ENCODE measurements around the gene TPK1.

Gene TPK1

DNA sequence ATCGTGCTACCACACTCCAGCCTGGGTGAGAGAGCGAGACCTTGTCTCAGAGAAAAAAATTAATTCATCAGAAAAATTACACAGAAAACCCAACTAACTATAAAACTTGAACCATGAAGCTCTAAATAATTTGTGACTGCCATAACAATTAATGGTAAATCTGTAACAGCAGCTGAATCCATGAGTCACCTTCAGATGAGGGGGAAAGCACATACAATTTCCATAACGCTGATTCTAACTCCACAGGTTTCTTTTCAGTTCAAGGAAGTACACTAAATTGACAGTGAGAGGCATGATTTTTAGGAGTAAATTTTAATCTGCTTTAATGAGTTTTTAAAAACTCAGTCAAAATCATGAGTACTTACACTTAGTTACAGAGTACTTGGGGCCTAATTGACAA, 312.2 kb downstream of the TPK1 start:
- DNase-seq: no peak

- DNase-seq: no peak
Measured at GRCh38 chr7:144519925-144520324, 315.9 kb downstream of the TPK1 start.

DNA sequence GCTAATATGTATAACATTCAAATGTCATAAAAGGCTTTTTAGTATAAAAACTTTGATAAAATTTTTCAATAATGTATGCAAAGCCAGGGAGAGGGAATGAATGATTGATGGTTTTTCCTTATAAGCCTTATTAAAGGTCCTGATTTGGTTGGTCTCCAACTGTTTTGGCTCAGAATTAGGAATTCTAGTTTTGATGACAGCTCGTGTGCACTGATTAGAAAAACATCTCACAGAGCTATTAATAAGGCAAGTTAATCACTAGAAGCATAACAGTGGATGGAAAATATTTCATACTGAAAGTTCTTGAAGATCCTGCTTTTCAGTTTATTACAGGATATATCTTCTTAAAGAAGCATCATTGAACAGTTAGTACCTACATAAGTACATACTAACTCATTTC, 317.5 kb downstream of the TPK1 start:
- no peak for DNase-seq

DNA sequence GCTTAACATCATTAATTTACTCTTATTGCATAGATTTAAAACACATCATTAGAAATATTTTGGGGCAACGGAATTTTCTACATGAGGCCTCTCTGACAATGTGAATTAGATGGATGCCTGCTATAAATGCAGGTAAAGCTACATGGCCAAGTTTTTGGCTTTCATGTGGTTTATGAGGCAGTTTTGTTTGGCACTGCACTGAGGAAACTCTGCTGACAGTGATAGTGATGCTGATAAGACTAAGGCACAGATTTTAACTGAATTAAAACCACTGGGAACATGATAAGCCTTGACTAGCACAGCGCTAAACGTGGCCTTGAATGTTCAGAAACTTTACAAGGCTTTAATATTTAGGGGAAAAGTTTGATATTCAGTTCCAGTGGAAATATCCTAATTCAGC, 318.1 kb downstream of the TPK1 start:
- DNase-seq: no peak

- DNase-seq: no peak
Measured at GRCh38 chr7:144516729-144517525, 318.9 kb downstream of the TPK1 start.

GRCh38 chr7:144513334-144513733, 322.5 kb downstream of the TPK1 start:
- DNase-seq: no peak

GRCh38 chr7:144510621-144511020, 325.2 kb downstream of the TPK1 start:
- no peak for DNase-seq

GRCh38 chr7:144508702-144509101, 327.2 kb downstream of the TPK1 start:
- no peak for DNase-seq

DNA sequence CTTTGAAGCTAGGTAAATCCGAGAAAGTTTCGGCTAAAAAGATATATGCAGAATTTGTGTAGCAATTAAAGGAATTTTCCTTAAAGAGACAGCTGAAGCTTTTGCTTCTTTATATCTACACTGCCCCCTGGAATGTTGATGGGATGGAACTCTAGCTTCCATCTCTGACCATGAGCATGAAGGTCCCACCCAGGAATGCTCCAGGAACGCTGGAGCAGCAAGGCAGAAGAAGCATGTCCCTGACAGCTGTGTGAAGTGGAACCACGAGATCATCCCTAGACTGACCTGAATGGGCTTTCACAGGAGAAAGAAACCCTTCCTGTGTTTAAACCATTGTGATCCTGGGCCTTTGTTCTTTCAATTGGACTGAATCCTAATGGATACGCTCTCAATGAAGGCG, 332.6 kb downstream of the TPK1 start:
- DNase-seq: no peak

GRCh38 chr7:144500225-144500624, 335.6 kb downstream of the TPK1 start:
- DNase-seq: no peak

DNA sequence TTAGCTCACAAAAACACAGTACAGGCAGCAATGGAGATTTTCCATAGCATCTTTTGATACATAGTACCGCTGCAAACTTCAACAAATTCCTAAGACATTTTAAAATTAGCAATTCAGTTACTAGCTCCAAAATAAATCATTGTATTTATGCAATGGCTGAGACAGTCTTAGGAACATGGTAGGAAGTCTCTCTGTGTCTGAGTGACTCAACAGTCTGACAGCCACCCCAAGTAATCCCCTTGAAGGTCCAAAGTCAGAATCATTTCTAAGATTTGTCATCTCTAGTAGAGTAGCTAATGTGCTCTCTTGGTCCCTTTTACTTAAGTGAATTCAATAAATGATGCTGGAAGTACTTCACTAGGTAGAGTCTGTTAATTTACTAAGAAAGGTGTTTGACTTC, 338.6 kb downstream of the TPK1 start:
- no peak for DNase-seq

- no peak for DNase-seq
Measured at GRCh38 chr7:144494355-144494754, 341.5 kb downstream of the TPK1 start.

DNA sequence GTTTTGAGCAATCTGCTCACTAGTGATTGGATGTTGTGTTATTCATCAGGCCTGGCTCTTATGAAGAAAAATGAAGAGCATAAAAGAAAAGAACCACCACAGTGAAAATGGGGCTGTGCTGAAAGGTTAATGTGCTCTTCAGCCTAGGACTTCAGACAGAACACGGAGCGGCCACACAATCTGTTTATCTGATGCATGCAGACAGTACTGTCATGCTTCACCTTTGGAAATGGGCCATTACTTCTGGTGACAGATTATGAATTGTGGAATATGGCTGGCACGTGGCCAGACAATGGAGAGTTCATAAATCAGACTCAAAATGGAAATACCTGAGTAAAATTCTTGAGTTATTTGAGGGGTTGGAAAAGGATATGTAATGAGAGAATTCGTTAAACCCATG, 346.3 kb downstream of the TPK1 start:
- DNase-seq: peak; percentile 46

GRCh38 chr7:144488977-144489376, 346.9 kb downstream of the TPK1 start:
- DNase-seq: no peak

GRCh38 chr7:144487901-144488300, 348.0 kb downstream of the TPK1 start:
- no peak for DNase-seq

DNA sequence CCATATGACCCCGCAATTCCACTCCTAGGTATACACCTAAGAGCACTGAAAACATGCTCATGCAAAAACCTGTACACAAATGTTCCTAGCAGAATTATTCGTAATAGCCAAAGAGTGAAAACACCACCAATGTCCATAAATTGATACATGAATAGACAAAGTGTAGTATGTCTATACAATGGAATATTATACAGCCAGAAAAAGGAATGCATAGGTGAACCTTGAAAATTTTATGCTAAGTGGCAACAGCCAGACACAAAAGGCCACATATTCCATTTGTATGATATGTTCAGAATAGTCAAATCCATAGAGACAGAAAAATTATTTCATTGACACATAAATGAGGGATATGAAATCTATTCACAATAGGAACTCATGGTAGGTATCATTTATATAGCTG, 351.4 kb downstream of the TPK1 start:
- DNase-seq: no peak

DNA sequence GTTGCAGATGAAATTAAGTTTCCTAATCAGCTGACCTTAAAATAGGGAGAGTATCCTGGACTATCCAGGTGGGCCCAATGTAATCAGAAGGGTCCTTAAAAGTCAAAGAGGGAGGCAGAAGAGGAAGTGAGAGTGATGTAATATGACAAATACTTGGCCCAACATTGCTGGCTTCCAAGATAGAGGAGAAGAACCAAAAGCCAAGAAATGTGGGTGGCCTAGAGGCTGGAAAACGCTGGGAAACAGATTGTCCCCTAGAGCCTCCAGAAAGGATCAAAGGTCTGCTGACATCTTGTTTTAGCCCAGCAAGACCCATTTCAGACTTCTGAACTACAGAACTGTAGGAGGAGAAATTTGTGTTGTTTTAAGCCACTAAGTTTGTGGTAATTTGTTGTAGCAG, 352.7 kb downstream of the TPK1 start:
- no peak for DNase-seq

DNA sequence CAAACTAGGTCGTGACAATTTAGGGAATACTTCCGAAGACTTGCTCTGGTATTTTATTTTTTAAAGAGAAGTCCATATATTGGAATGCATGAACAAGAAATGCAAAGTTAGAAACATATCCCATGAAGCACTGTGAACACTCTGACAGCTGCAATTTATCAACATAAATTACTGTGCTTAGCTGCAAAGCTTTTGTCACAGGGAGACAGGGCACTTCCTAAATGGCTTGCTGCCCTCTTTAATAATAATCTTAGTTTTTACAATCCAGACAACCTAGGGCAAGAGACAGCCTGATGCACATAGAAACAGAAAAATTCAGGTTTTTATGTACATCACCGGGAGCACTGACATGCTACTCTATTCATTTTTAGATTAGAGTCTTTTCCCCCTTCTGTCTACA, 354.0 kb downstream of the TPK1 start:
- DNase-seq: no peak

DNA sequence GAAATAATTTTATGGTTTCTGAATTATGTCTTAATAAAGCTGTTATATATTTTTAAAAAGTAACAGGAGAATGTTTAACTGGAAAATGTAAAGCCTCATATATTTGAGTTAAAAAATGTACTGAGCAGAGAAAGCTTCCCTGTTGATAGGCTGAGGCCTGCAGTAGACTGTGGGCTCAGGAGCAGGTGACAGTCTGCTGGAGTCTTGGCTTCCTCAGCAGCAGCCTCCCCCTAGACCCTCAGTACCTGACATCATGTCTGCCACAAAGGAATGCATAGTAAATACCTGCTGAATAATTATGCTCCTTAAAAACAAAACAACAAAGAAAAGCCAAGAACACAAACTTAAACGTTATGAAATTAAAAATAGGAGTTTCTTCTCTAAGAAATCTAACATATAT, 358.5 kb downstream of the TPK1 start:
- no peak for DNase-seq

- no peak for DNase-seq
Measured at GRCh38 chr7:144474800-144475615, 360.8 kb downstream of the TPK1 start.

GRCh38 chr7:144474363-144474762, 361.5 kb downstream of the TPK1 start:
- no peak for DNase-seq

DNA sequence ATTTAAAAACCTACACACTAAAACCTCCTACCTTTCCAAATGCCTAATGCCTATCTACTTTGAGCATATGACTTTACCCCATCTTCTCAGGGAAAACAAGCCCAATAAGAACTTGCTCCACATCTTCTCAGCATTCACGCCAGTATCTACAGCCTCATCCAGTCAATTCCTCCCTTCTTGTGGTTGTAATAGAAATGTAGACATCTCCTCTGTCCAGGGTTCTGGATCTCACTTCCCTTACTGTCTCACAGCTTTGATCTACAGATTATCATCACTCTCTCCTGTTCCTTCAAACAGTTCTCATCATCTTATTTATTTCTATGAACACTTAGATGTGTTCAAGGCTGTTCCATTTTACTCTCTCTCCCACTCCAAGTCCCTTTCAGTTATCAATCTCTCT, 361.9 kb downstream of the TPK1 start:
- no peak for DNase-seq

- DNase-seq: no peak
Measured at GRCh38 chr7:144470078-144470477, 365.8 kb downstream of the TPK1 start.

GRCh38 chr7:144468990-144469732, 366.7 kb downstream of the TPK1 start:
- DNase-seq: no peak

All from DMS79 (cell line).